ENCODE data around the gene UBXN10.

Gene UBXN10

GRCh38 chr1:20180129-20180843, 5.6 kb upstream of the UBXN10 start:
- DNase-seq, result peak in 1 of 10 donors; percentile 7
- intact Hi-C loops (cut with DNase I), result no loop called here

GRCh38 chr1:20180844-20181207, 5.1 kb upstream of the UBXN10 start:
- DNase-seq, result no peak
- intact Hi-C loops (cut with DNase I), result no loop called here

GRCh38 chr1:20182415-20182814, 3.5 kb upstream of the UBXN10 start:
- intact Hi-C loops (cut with DNase I), result no loop called here
- DNase-seq, result no peak

- intact Hi-C loops (cut with DNase I), result no loop called here
- DNase-seq, result peak in 1 of 10 donors; percentile 50
Measured at GRCh38 chr1:20183035-20183434, 2.9 kb upstream of the UBXN10 start.

- DNase-seq, result peak in 1 of 10 donors; percentile 58
- intact Hi-C loops (cut with DNase I), result no loop called here
Measured at GRCh38 chr1:20183616-20184271, 2.2 kb upstream of the UBXN10 start.

GRCh38 chr1:20184481-20184900, 1.4 kb upstream of the UBXN10 start:
- intact Hi-C loops (cut with DNase I), result no loop called here
- no peak for DNase-seq

GRCh38 chr1:20184997-20185833, 681 bp upstream of the UBXN10 start:
- DNase-seq, result peak in 2 of 10 donors; percentile 31 to 70
- intact Hi-C loops (cut with DNase I), result no loop called here

GRCh38 chr1:20187103-20187812, 1.4 kb downstream of the UBXN10 start:
- peak in 7 of 10 donors; percentile 29 to 89 (median 58) for DNase-seq
- intact Hi-C loops (cut with DNase I), result no loop called here

GRCh38 chr1:20187813-20188454, 2.0 kb downstream of the UBXN10 start:
- intact Hi-C loops (cut with DNase I), result no loop called here
- peak in 2 of 10 donors; percentile 35 to 42 for DNase-seq

- intact Hi-C loops (cut with DNase I), result no loop called here
- peak in 1 of 10 donors; percentile 4 for DNase-seq
Measured at GRCh38 chr1:20188455-20188817, 2.5 kb downstream of the UBXN10 start.

- DNase-seq, result peak in 2 of 10 donors; percentile 68 to 78
- intact Hi-C loops (cut with DNase I), result no loop called here
Measured at GRCh38 chr1:20189664-20190063, 3.8 kb downstream of the UBXN10 start.

- peak in 3 of 10 donors; percentile 43 to 89 (median 51) for DNase-seq
- intact Hi-C loops (cut with DNase I), result no loop called here
Measured at GRCh38 chr1:20190256-20191160, 4.6 kb downstream of the UBXN10 start.

- DNase-seq, result peak in 1 of 10 donors; percentile 69
- intact Hi-C loops (cut with DNase I), result no loop called here
Measured at GRCh38 chr1:20191266-20191825, 5.5 kb downstream of the UBXN10 start.

GRCh38 chr1:20192364-20192763, 6.5 kb downstream of the UBXN10 start:
- intact Hi-C loops (cut with DNase I), result no loop called here
- peak in 1 of 10 donors; percentile 57 for DNase-seq

- DNase-seq, result peak in 1 of 10 donors; percentile 11
- intact Hi-C loops (cut with DNase I), result no loop called here
Measured at GRCh38 chr1:20192871-20193411, 7.0 kb downstream of the UBXN10 start.

- DNase-seq, result peak in 1 of 10 donors; percentile 88
- intact Hi-C loops (cut with DNase I), result loop anchor here (2.0 kb wide), 1 partner anchor 275 kb away; no protein-coding TSS in a partner anchor
Measured at GRCh38 chr1:20194224-20194623, 8.3 kb downstream of the UBXN10 start.

GRCh38 chr1:20194757-20195461, 9.0 kb downstream of the UBXN10 start:
- DNase-seq, result peak in 8 of 10 donors; percentile 55 to 94 (median 66)
- intact Hi-C loops (cut with DNase I), result loop anchor here (2.0 kb wide), 1 partner anchor 276 kb away; no protein-coding TSS in a partner anchor

- intact Hi-C loops (cut with DNase I), result loop anchor here (2.0 kb wide), 1 partner anchor 277 kb away; no protein-coding TSS in a partner anchor
- no peak for DNase-seq
Measured at GRCh38 chr1:20195462-20195780, 9.5 kb downstream of the UBXN10 start.

Measured in posterior cingulate gyrus (tissue), 11 donors.